ENCODE data around the gene HS2ST1. TPM values are rescaled to one million over a fixed set of nuclear protein-coding genes. Genes with fewer than 3 reads are reported as not detected.
"Not testable (repeated sequence)": the region's sequence is repeated elsewhere in the genome, so short reads cannot be mapped to it uniquely, and the experiment has no call there.

The HS2ST1 gene
- total and polyA plus RNA-seq, 4 donors = 5.4 to 11.8 (median 8.2) TPM

DNA sequence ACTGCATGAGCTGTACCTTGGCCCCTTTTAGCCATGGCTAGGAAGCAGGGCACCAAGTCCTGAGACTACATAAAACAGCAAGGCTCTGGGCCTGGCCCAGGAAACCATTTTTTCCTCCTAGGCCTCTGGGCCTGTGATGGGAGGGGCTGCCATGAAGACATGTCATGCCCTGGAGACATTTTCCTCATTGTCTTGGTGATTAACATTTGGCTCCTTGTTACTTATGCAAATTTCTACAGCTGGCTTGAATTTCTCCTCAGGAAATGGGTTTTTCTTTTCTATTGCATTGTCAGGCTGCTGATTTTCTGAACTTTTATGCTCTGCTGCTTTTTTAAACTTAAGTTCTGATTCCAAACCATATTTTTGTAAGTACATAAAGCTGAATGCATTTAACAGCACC is 99.0 kb downstream of the HS2ST1 start:
- H3K9ac ChIP-seq (ENCODE audit: low read depth in 1 of 2, low read length in 2 of 2); H3K4me3 ChIP-seq (ENCODE audit: low read depth in 1 of 3, low read length in 3 of 3); H3K4me1 ChIP-seq (ENCODE audit: control insufficient read depth in 4 of 4, insufficient read depth in 4 of 4, low read length in 3 of 4); H3K9me3 ChIP-seq (ENCODE audit: control insufficient read depth in 4 of 4, low read length in 3 of 4); H3K36me3 ChIP-seq (ENCODE audit: control insufficient read depth in 4 of 4, insufficient read depth in 3 of 4, low read depth in 1 of 4, low read length in 3 of 4); H3K27me3 ChIP-seq (ENCODE audit: control insufficient read depth in 4 of 4, insufficient read depth in 4 of 4, low read length in 3 of 4); DNase-seq (ENCODE audit: low spot score); H3K27ac ChIP-seq (ENCODE audit: low read depth in 1 of 2, low read length in 2 of 2): not testable (repeated sequence)

DNA sequence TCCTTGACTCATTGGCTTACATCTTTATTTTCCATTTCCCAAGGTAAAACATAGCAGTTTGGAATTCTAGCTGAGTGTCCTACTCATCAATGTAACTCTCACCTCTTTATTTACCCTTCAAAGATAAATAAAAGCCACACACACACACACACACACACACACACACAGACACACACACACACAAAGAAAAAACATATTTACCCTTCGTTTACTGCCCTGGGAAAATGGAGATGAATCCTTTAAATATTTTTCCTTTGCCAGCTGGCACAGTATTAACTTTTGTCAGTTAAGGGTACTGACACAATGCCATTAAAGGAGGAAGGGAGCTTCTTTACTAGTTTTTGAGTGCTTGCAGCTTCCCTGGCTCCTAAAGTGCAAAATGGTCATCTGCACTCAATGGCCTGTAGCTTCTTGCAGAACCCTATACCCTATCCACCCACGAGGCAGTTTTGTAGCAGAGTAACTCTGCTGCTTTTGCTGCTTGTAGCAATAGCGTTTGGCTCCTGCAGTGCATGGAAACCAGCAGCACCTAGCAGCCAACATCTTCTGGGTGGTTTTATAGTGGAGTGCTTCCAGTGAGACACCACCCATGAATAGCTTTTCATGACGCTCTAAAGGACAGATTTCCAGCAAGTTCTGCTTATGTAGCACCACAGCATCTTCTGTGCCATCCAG is 103.7 kb downstream of the HS2ST1 start:
- H3K27me3 ChIP-seq (ENCODE audit: control insufficient read depth in 4 of 4, insufficient read depth in 4 of 4, low read length in 3 of 4) = no peaks in the 10 kb centered on the region
- H3K4me1 ChIP-seq (ENCODE audit: control insufficient read depth in 4 of 4, insufficient read depth in 4 of 4, low read length in 3 of 4) = peaks cover 0 to 7% (median 0%) of the 10 kb centered on the region in 4 donors
- DNase-seq (ENCODE audit: low spot score) = no peak
- TF ChIP-seq TAF1 (conservative IDR thresholded peaks at IDR 0.05) (no peak), RXRA (IDR thresholded peaks at IDR 0.05) (peak in 1 of 2 donors; percentile 15), FOXA2 (IDR thresholded peaks at IDR 0.05) (peak; percentile 20)
- no peaks in the 10 kb centered on the region for H3K36me3 ChIP-seq (ENCODE audit: control insufficient read depth in 4 of 4, insufficient read depth in 3 of 4, low read depth in 1 of 4, low read length in 3 of 4)
- no peak overlapping the region for H3K4me3 ChIP-seq (ENCODE audit: low read depth in 1 of 3, low read length in 3 of 3)
- no peak overlapping the region for H3K9ac ChIP-seq (ENCODE audit: low read depth in 1 of 2, low read length in 2 of 2)
- H3K9me3 ChIP-seq (ENCODE audit: control insufficient read depth in 4 of 4, low read length in 3 of 4) = peaks cover 0 to under 1% (median 0%) of the 10 kb centered on the region in 4 donors
- WGBS = 50% methylated on average over 4 of the region's 4 CpGs
- no peak overlapping the region for H3K27ac ChIP-seq (ENCODE audit: low read depth in 1 of 2, low read length in 2 of 2)

DNA sequence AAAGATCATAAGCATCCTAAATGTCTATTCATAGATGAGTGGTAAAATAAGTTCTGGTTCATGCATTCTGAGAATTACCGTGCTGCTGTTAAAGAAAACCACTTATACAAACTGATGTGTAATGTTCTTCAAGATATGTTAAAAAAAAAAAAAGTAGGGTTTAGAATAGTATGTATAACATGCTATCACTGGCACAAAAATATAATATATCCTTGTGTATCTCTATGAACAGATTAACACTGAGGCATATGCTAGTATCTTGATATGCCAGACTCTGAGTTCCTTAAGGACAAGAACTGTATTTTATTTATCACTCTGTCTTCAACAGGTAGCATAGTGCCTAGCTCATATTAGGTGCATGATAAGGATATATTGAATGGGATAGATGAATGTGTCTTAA is 108.9 kb downstream of the HS2ST1 start:
- 0% methylated on average over 1 of the region's 1 CpG for WGBS
- no peaks in the 10 kb centered on the region for H3K36me3 ChIP-seq (ENCODE audit: control insufficient read depth in 4 of 4, insufficient read depth in 3 of 4, low read depth in 1 of 4, low read length in 3 of 4)
- H3K9ac ChIP-seq (ENCODE audit: low read depth in 1 of 2, low read length in 2 of 2) = no peak overlapping the region
- TF ChIP-seq NR2F2 (IDR thresholded peaks at IDR 0.05) (no peak), TAF1 (conservative IDR thresholded peaks at IDR 0.05) (no peak), RAD21 (IDR thresholded peaks at IDR 0.05) (no peak), RXRA (IDR thresholded peaks at IDR 0.05) (no peak), SP1 (IDR thresholded peaks at IDR 0.05) (no peak), HNF4A (conservative IDR thresholded peaks at IDR 0.05) (no peak), JUND (IDR thresholded peaks at IDR 0.05) (no peak), YY1 (IDR thresholded peaks at IDR 0.05) (no peak), FOXA1 (IDR thresholded peaks at IDR 0.05) (no peak), HNF4G (IDR thresholded peaks at IDR 0.05) (no peak), FOXA2 (IDR thresholded peaks at IDR 0.05) (no peak), EGR1 (IDR thresholded peaks at IDR 0.05; ENCODE audit: low read depth in 2 of 2) (no peak)
- TF ChIP-seq, protein P1, sequence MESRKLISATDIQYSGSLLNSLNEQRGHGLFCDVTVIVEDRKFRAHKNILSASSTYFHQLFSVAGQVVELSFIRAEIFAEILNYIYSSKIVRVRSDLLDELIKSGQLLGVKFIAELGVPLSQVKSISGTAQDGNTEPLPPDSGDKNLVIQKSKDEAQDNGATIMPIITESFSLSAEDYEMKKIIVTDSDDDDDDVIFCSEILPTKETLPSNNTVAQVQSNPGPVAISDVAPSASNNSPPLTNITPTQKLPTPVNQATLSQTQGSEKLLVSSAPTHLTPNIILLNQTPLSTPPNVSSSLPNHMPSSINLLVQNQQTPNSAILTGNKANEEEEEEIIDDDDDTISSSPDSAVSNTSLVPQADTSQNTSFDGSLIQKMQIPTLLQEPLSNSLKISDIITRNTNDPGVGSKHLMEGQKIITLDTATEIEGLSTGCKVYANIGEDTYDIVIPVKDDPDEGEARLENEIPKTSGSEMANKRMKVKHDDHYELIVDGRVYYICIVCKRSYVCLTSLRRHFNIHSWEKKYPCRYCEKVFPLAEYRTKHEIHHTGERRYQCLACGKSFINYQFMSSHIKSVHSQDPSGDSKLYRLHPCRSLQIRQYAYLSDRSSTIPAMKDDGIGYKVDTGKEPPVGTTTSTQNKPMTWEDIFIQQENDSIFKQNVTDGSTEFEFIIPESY (IDR thresholded peaks at IDR 0.05) = no peak
- TF ChIP-seq, protein P2, sequence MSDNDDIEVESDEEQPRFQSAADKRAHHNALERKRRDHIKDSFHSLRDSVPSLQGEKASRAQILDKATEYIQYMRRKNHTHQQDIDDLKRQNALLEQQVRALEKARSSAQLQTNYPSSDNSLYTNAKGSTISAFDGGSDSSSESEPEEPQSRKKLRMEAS (IDR thresholded peaks at IDR 0.05) = no peak
- TF ChIP-seq, protein P3, sequence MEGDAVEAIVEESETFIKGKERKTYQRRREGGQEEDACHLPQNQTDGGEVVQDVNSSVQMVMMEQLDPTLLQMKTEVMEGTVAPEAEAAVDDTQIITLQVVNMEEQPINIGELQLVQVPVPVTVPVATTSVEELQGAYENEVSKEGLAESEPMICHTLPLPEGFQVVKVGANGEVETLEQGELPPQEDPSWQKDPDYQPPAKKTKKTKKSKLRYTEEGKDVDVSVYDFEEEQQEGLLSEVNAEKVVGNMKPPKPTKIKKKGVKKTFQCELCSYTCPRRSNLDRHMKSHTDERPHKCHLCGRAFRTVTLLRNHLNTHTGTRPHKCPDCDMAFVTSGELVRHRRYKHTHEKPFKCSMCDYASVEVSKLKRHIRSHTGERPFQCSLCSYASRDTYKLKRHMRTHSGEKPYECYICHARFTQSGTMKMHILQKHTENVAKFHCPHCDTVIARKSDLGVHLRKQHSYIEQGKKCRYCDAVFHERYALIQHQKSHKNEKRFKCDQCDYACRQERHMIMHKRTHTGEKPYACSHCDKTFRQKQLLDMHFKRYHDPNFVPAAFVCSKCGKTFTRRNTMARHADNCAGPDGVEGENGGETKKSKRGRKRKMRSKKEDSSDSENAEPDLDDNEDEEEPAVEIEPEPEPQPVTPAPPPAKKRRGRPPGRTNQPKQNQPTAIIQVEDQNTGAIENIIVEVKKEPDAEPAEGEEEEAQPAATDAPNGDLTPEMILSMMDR (IDR thresholded peaks at IDR 0.05; ENCODE audit: low read depth, low read length, missing input control) = no peak
- H3K4me3 ChIP-seq (ENCODE audit: low read depth in 1 of 3, low read length in 3 of 3) = no peak overlapping the region
- no peak for DNase-seq (ENCODE audit: low spot score)
- H3K4me1 ChIP-seq (ENCODE audit: control insufficient read depth in 4 of 4, insufficient read depth in 4 of 4, low read length in 3 of 4) = no peaks in the 10 kb centered on the region
- H3K9me3 ChIP-seq (ENCODE audit: control insufficient read depth in 4 of 4, low read length in 3 of 4) = no peaks in the 10 kb centered on the region
- no peaks in the 10 kb centered on the region for H3K27me3 ChIP-seq (ENCODE audit: control insufficient read depth in 4 of 4, insufficient read depth in 4 of 4, low read length in 3 of 4)
- no peak overlapping the region for H3K27ac ChIP-seq (ENCODE audit: low read depth in 1 of 2, low read length in 2 of 2)

Measured in liver (tissue), 9 donors.